ENCODE results near the gene STYXL1.

STYXL1 gene

DNA sequence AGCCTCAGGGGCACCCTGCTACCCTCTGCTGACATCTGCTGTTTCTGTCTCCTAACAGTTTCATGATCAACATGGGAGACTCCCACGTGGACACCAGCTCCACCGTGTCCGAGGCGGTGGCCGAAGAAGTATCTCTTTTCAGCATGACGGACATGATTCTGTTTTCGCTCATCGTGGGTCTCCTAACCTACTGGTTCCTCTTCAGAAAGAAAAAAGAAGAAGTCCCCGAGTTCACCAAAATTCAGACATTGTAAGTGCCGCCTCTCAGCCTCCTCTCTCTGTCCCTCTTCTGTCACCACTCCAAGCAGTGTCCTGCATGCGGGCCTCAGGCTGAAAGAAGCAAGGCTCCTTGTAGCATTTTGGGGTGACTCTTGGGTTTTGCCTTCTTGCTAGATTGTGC, 93.9 kb downstream of the STYXL1 start:
- Histone ChIP-seq H3K36me3 (ENCODE audit: control insufficient read depth, low read depth, low read length) (peaks cover 34% of the 10 kb centered on the region), H3K27ac (ENCODE audit: low read length) (no peak overlapping the region), H3K9me3 (ENCODE audit: control insufficient read depth, low read depth, low read length) (no peaks in the 10 kb centered on the region), H3K9ac (ENCODE audit: low read length) (no peak overlapping the region), H3K4me3 (ENCODE audit: low read length) (no peak overlapping the region), H3K4me1 (ENCODE audit: control insufficient read depth, low read depth, low read length) (no peaks in the 10 kb centered on the region), H3K27me3 (ENCODE audit: control insufficient read depth, insufficient read depth, low read length) (no peaks in the 10 kb centered on the region)

DNA sequence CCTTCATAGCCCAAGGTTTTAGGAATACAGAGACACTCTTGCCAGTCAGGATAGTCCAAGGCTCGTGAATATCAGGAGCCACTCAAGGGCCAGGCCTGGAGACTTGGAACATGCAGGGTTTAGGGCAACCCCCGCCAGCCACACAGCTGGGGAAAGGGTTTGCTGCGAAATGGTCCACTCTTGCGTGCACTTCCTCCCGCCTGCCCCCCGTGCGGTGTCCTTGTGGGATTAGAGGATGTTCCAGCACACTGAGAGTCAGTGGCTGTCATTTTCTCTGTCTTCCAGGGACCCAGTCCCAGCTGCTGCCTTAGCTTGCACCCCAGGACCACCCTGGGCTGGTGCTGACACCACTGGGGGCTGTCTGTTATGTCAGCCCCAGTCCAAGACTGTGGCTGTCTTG, 94.4 kb downstream of the STYXL1 start:
- H3K27me3 ChIP-seq (ENCODE audit: control insufficient read depth, insufficient read depth, low read length): no peaks in the 10 kb centered on the region
- no peaks in the 10 kb centered on the region for H3K4me1 ChIP-seq (ENCODE audit: control insufficient read depth, low read depth, low read length)
- H3K9ac ChIP-seq (ENCODE audit: low read length): no peak overlapping the region
- H3K4me3 ChIP-seq (ENCODE audit: low read length): no peak overlapping the region
- H3K36me3 ChIP-seq (ENCODE audit: control insufficient read depth, low read depth, low read length): peaks cover 32% of the 10 kb centered on the region
- H3K9me3 ChIP-seq (ENCODE audit: control insufficient read depth, low read depth, low read length): no peaks in the 10 kb centered on the region
- no peak overlapping the region for H3K27ac ChIP-seq (ENCODE audit: low read length)

DNA sequence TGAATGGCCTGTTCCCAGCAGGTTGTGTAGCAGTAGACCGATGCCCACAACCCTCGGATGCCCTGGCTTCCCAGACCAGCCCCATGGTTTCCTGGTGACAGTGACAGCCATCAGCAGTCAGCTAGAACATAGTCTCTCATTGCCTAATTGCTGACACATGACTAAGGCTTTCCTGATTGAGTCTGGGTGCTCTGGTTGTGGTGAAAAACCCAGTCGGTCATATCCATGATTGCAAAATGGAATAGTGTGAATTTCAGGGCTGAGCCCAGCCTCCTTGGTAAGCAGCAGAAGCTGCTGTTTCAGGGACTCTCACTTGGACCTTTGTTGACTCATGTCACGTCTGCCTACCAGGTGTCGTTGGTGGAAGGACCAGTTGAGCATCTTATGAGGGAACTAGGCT, 96.3 kb downstream of the STYXL1 start:
- H3K27me3 ChIP-seq (ENCODE audit: control insufficient read depth, insufficient read depth, low read length): no peaks in the 10 kb centered on the region
- H3K4me1 ChIP-seq (ENCODE audit: control insufficient read depth, low read depth, low read length): no peaks in the 10 kb centered on the region
- no peaks in the 10 kb centered on the region for H3K9me3 ChIP-seq (ENCODE audit: control insufficient read depth, low read depth, low read length)
- H3K36me3 ChIP-seq (ENCODE audit: control insufficient read depth, low read depth, low read length): peaks cover 27% of the 10 kb centered on the region
- no peak overlapping the region for H3K9ac ChIP-seq (ENCODE audit: low read length)
- no peak overlapping the region for H3K27ac ChIP-seq (ENCODE audit: low read length)
- H3K4me3 ChIP-seq (ENCODE audit: low read length): no peak overlapping the region

GRCh38 chr7:75950111-75950681, 97.6 kb downstream of the STYXL1 start:
- Histone ChIP-seq H3K27ac (ENCODE audit: low read length) (no peak overlapping the region), H3K9ac (ENCODE audit: low read length) (no peak overlapping the region), H3K4me1 (ENCODE audit: control insufficient read depth, low read depth, low read length) (no peaks in the 10 kb centered on the region)

DNA sequence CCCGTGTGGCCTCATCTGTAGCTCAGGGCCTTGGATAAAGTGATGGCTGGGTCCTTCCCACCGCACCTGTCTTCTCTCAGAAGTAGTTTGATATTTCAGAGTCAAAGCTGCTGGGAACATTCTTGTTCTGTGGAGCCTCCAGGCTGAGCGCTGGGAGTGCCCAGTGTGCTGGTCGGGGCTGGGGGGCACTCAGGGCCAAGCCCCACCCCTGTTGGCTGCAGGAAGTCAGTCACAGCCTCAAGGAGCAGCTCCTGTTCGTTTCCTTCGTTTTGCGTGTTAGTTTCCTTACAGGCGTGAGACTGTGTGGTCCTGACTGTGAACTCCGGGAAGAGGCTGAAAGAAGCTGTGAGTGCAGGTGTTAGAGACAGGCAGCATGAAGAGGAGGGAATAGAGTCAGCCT, 99.6 kb downstream of the STYXL1 start:
- no peak overlapping the region for H3K4me3 ChIP-seq (ENCODE audit: low read length)
- H3K9me3 ChIP-seq (ENCODE audit: control insufficient read depth, low read depth, low read length): no peaks in the 10 kb centered on the region
- H3K27ac ChIP-seq (ENCODE audit: low read length): no peak overlapping the region
- no peaks in the 10 kb centered on the region for H3K27me3 ChIP-seq (ENCODE audit: control insufficient read depth, insufficient read depth, low read length)
- peaks cover 5% of the 10 kb centered on the region for H3K36me3 ChIP-seq (ENCODE audit: control insufficient read depth, low read depth, low read length)
- no peak overlapping the region for H3K9ac ChIP-seq (ENCODE audit: low read length)
- no peaks in the 10 kb centered on the region for H3K4me1 ChIP-seq (ENCODE audit: control insufficient read depth, low read depth, low read length)

More at GRCh38 chr7:75950111-75950681, 97.6 kb downstream of the STYXL1 start:
- Histone ChIP-seq H3K36me3 (ENCODE audit: control insufficient read depth, low read depth, low read length) (peaks cover 15% of the 10 kb centered on the region), H3K4me3 (ENCODE audit: low read length) (no peak overlapping the region), H3K27me3 (ENCODE audit: control insufficient read depth, insufficient read depth, low read length) (no peaks in the 10 kb centered on the region), H3K9me3 (ENCODE audit: control insufficient read depth, low read depth, low read length) (no peaks in the 10 kb centered on the region)
